ENCODE results near the gene AKAP12. TPM values are rescaled to one million over a fixed set of nuclear protein-coding genes. Genes with fewer than 3 reads are reported as not detected.

Gene AKAP12
- total and polyA plus RNA-seq, 2 donors (not counting 1 experiment from before 2014, with no cell fraction given), result 0.04 to 0.22 TPM

DNA sequence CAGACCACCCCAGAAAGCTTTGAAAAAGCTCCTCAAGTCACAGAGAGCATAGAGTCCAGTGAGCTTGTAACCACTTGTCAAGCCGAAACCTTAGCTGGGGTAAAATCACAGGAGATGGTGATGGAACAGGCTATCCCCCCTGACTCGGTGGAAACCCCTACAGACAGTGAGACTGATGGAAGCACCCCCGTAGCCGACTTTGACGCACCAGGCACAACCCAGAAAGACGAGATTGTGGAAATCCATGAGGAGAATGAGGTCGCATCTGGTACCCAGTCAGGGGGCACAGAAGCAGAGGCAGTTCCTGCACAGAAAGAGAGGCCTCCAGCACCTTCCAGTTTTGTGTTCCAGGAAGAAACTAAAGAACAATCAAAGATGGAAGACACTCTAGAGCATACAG lies 112.0 kb downstream of the AKAP12 start:
- CTCF ChIA-PET, result no interaction called here
- 99% methylated on average over 7 of the region's 7 CpGs for WGBS (ENCODE audit: insufficient coverage)
- H3K4me1 ChIP-seq (ENCODE audit: control insufficient read depth in 2 of 2, insufficient read depth in 2 of 2, low read length in 2 of 2), result no peaks in the 10 kb centered on the region
- no peaks in the 10 kb centered on the region for H3K79me2 ChIP-seq (ENCODE audit: control insufficient read depth, insufficient read depth, low read length)
- H3K9me3 ChIP-seq (ENCODE audit: control extremely low read depth in 1 of 3, control insufficient read depth in 2 of 3, insufficient read depth in 1 of 3, low read length in 2 of 3), result no peaks in the 10 kb centered on the region
- no peak overlapping the region for H3K27ac ChIP-seq (ENCODE audit: low read length in 2 of 2)
- H2AFZ ChIP-seq (ENCODE audit: insufficient read depth, low read depth, low read length, poor library complexity, severe bottlenecking), result no peak overlapping the region
- no peak for DNase-seq
- Mint-ChIP-seq H3K27ac (no peak overlapping the region), H3K4me1 (no peaks in the 10 kb centered on the region), H3K4me3 (no peak overlapping the region), H3K9me3 (ENCODE audit: insufficient read depth) (no peaks in the 10 kb centered on the region), H3K27me3 (no peaks in the 10 kb centered on the region)
- no peaks in the 10 kb centered on the region for H3K27me3 ChIP-seq (replicated peaks in 1 of 4; ENCODE audit: control extremely low read depth in 1 of 4, control insufficient read depth in 3 of 4, insufficient read depth in 4 of 4, low read length in 3 of 4)
- H3K4me3 ChIP-seq (ENCODE audit: control extremely low read depth in 1 of 5, extremely low read depth in 1 of 5, insufficient read depth in 1 of 5, low read depth in 2 of 5, low read length in 4 of 5), result no peak overlapping the region
- no peak for ATAC-seq (ENCODE audit: low read depth)
- H4K20me1 ChIP-seq (ENCODE audit: control insufficient read depth, insufficient read depth, low read length, poor library complexity, severe bottlenecking), result no peaks in the 10 kb centered on the region
- TF ChIP-seq EZH2 (IDR thresholded peaks at IDR 0.05; ENCODE audit: borderline replicate concordance, insufficient read depth, low read depth, low read length, poor library complexity, severe bottlenecking), result no peak
- TF ChIP-seq, protein P1, sequence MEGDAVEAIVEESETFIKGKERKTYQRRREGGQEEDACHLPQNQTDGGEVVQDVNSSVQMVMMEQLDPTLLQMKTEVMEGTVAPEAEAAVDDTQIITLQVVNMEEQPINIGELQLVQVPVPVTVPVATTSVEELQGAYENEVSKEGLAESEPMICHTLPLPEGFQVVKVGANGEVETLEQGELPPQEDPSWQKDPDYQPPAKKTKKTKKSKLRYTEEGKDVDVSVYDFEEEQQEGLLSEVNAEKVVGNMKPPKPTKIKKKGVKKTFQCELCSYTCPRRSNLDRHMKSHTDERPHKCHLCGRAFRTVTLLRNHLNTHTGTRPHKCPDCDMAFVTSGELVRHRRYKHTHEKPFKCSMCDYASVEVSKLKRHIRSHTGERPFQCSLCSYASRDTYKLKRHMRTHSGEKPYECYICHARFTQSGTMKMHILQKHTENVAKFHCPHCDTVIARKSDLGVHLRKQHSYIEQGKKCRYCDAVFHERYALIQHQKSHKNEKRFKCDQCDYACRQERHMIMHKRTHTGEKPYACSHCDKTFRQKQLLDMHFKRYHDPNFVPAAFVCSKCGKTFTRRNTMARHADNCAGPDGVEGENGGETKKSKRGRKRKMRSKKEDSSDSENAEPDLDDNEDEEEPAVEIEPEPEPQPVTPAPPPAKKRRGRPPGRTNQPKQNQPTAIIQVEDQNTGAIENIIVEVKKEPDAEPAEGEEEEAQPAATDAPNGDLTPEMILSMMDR (IDR thresholded peaks at IDR 0.05), result no peak
- no peaks in the 10 kb centered on the region for H3K36me3 ChIP-seq (replicated peaks in 1 of 2; ENCODE audit: control extremely low read depth in 1 of 2, control insufficient read depth in 1 of 2, extremely low read depth in 1 of 2, insufficient read depth in 2 of 2, low read length in 1 of 2)
- intact Hi-C loops (cut with micrococcal nuclease), result no loop called here
- POLR2A ChIA-PET, result no interaction called here
- H3K9ac ChIP-seq (ENCODE audit: low read length), result no peak overlapping the region
- no peak overlapping the region for H3K4me2 ChIP-seq (replicated peaks; ENCODE audit: low read depth, low read length, poor library complexity, severe bottlenecking)

DNA sequence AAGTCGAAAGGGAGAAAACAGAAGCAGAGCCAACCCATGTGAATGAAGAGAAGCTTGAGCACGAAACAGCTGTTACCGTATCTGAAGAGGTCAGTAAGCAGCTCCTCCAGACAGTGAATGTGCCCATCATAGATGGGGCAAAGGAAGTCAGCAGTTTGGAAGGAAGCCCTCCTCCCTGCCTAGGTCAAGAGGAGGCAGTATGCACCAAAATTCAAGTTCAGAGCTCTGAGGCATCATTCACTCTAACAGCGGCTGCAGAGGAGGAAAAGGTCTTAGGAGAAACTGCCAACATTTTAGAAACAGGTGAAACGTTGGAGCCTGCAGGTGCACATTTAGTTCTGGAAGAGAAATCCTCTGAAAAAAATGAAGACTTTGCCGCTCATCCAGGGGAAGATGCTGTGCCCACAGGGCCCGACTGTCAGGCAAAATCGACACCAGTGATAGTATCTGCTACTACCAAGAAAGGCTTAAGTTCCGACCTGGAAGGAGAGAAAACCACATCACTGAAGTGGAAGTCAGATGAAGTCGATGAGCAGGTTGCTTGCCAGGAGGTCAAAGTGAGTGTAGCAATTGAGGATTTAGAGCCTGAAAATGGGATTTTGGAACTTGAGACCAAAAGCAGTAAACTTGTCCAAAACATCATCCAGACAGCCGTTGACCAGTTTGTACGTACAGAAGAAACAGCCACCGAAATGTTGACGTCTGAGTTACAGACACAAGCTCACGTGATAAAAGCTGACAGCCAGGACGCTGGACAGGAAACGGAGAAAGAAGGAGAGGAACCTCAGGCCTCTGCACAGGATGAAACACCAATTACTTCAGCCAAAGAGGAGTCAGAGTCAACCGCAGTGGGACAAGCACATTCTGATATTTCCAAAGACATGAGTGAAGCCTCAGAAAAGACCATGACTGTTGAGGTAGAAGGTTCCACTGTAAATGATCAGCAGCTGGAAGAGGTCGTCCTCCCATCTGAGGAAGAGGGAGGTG lies 112.9 kb downstream of the AKAP12 start:
- TF ChIP-seq, protein P1 (IDR thresholded peaks at IDR 0.05), result no peak
- TF ChIP-seq EZH2 (IDR thresholded peaks at IDR 0.05; ENCODE audit: borderline replicate concordance, insufficient read depth, low read depth, low read length, poor library complexity, severe bottlenecking), result no peak
- DNase-seq, result no peak
- no peaks in the 10 kb centered on the region for H4K20me1 ChIP-seq (ENCODE audit: control insufficient read depth, insufficient read depth, low read length, poor library complexity, severe bottlenecking)
- no peak overlapping the region for H3K9ac ChIP-seq (ENCODE audit: low read length)
- intact Hi-C loops (cut with micrococcal nuclease), result no loop called here
- 83% methylated on average over 19 of the region's 19 CpGs for WGBS (ENCODE audit: insufficient coverage)
- Mint-ChIP-seq H3K27ac (no peak overlapping the region), H3K4me1 (no peaks in the 10 kb centered on the region), H3K4me3 (no peak overlapping the region), H3K9me3 (ENCODE audit: insufficient read depth) (no peaks in the 10 kb centered on the region), H3K27me3 (no peaks in the 10 kb centered on the region)
- POLR2A ChIA-PET, result no interaction called here
- no peaks in the 10 kb centered on the region for H3K9me3 ChIP-seq (ENCODE audit: control extremely low read depth in 1 of 3, control insufficient read depth in 2 of 3, insufficient read depth in 1 of 3, low read length in 2 of 3)
- H3K36me3 ChIP-seq (replicated peaks in 1 of 2; ENCODE audit: control extremely low read depth in 1 of 2, control insufficient read depth in 1 of 2, extremely low read depth in 1 of 2, insufficient read depth in 2 of 2, low read length in 1 of 2), result no peaks in the 10 kb centered on the region
- CTCF ChIA-PET, result interaction anchor here (0.6 to 1.2 kb wide), 2 partner anchors 26 to 346 kb away, joined by 3 to 5 read pairs; no protein-coding TSS in a partner anchor
- H3K27me3 ChIP-seq (replicated peaks in 1 of 4; ENCODE audit: control extremely low read depth in 1 of 4, control insufficient read depth in 3 of 4, insufficient read depth in 4 of 4, low read length in 3 of 4), result no peaks in the 10 kb centered on the region
- H3K4me3 ChIP-seq (ENCODE audit: control extremely low read depth in 1 of 5, extremely low read depth in 1 of 5, insufficient read depth in 1 of 5, low read depth in 2 of 5, low read length in 4 of 5), result no peak overlapping the region
- H3K79me2 ChIP-seq (ENCODE audit: control insufficient read depth, insufficient read depth, low read length), result no peaks in the 10 kb centered on the region
- H2AFZ ChIP-seq (ENCODE audit: insufficient read depth, low read depth, low read length, poor library complexity, severe bottlenecking), result no peak overlapping the region
- H3K27ac ChIP-seq (ENCODE audit: low read length in 2 of 2), result no peak overlapping the region
- no peaks in the 10 kb centered on the region for H3K4me1 ChIP-seq (ENCODE audit: control insufficient read depth in 2 of 2, insufficient read depth in 2 of 2, low read length in 2 of 2)
- ATAC-seq (ENCODE audit: low read depth), result no peak
- H3K4me2 ChIP-seq (replicated peaks; ENCODE audit: low read depth, low read length, poor library complexity, severe bottlenecking), result no peak overlapping the region

All from B cell (primary cell).